A673 (cell line): ENCODE data around the gene GATA1.

ENCODE experiments used
- EZH2 ChIP-seq: fragments of 200-600 bp; sonication (generic); IDR thresholded peaks from 2 replicates; pipeline ENCODE4 v1.6.1; 2017; ENCODE audit warnings: borderline replicate concordance, low read depth, mild to moderate bottlenecking, mixed read lengths, antibody characterized with exemption, low read length; ENCODE audit not compliant: poor library complexity, severe bottlenecking
- TF ChIP-seq, protein P1 (sequence below): fragments of 300-800, 200-600 bp; sonication (generic); conservative IDR thresholded peaks from 2 replicates; pipeline ENCODE4 v1.5.1; 2017; ENCODE audit warnings: low read depth, mild to moderate bottlenecking, antibody characterized with exemption, low read length, moderate library complexity, mixed read lengths

GRCh38 chrX:48785540-48786214 lies 713 bp upstream of the GATA1 start:
- TF ChIP-seq, protein P1, sequence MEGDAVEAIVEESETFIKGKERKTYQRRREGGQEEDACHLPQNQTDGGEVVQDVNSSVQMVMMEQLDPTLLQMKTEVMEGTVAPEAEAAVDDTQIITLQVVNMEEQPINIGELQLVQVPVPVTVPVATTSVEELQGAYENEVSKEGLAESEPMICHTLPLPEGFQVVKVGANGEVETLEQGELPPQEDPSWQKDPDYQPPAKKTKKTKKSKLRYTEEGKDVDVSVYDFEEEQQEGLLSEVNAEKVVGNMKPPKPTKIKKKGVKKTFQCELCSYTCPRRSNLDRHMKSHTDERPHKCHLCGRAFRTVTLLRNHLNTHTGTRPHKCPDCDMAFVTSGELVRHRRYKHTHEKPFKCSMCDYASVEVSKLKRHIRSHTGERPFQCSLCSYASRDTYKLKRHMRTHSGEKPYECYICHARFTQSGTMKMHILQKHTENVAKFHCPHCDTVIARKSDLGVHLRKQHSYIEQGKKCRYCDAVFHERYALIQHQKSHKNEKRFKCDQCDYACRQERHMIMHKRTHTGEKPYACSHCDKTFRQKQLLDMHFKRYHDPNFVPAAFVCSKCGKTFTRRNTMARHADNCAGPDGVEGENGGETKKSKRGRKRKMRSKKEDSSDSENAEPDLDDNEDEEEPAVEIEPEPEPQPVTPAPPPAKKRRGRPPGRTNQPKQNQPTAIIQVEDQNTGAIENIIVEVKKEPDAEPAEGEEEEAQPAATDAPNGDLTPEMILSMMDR, result no peak
- no peak for TF ChIP-seq EZH2
